ACC112 (cell line): ENCODE results near the gene AIFM1.

Experiments
- H2AFZ ChIP-seq: fragments of 200-600 bp; sonication (generic); one replicate; pipeline ENCODE4 v1.6.0; 2017; ENCODE audit warnings: antibody characterized with exemption, low read length; ENCODE audit not compliant: unreplicated experiment
- H3K27ac ChIP-seq: fragments of 200-600 bp; sonication (generic); 2 replicates; pipeline ENCODE4 v1.5.1; 2014; ENCODE audit warnings: low read depth, mild to moderate bottlenecking, antibody characterized with exemption, low read length, moderate library complexity
- H3K27me3 ChIP-seq: fragments of 200-600 bp; sonication (generic); 2 replicates; pipeline ENCODE4 v1.6.1; 2014; ENCODE audit warnings: mild to moderate bottlenecking, antibody characterized with exemption, low read length, moderate library complexity, mixed read lengths; ENCODE audit not compliant: insufficient read depth
- H3K36me3 ChIP-seq: fragments of 200-600 bp; sonication (generic); 2 replicates; pipeline ENCODE4 v1.6.1; 2016; ENCODE audit warnings: mild to moderate bottlenecking, antibody characterized with exemption, low read length, moderate library complexity, mixed read lengths; ENCODE audit not compliant: insufficient read depth
- H3K4me1 ChIP-seq: fragments of 200-600 bp; sonication (generic); one replicate; pipeline ENCODE4 v1.6.1; 2016; ENCODE audit warnings: low read length, mixed read lengths; ENCODE audit not compliant: insufficient read depth, unreplicated experiment, control insufficient read depth
- H3K4me3 ChIP-seq: fragments of 200-600 bp; sonication (generic); 2 replicates; pipeline ENCODE4 v1.5.1; 2014; ENCODE audit warnings: mild to moderate bottlenecking, low read depth, low read length
- H3K79me2 ChIP-seq: fragments of 200-600 bp; sonication (generic); one replicate; pipeline ENCODE4 v1.6.0; 2016; ENCODE audit warnings: low read length; ENCODE audit not compliant: control insufficient read depth, unreplicated experiment, insufficient read depth

The AIFM1 gene

DNA sequence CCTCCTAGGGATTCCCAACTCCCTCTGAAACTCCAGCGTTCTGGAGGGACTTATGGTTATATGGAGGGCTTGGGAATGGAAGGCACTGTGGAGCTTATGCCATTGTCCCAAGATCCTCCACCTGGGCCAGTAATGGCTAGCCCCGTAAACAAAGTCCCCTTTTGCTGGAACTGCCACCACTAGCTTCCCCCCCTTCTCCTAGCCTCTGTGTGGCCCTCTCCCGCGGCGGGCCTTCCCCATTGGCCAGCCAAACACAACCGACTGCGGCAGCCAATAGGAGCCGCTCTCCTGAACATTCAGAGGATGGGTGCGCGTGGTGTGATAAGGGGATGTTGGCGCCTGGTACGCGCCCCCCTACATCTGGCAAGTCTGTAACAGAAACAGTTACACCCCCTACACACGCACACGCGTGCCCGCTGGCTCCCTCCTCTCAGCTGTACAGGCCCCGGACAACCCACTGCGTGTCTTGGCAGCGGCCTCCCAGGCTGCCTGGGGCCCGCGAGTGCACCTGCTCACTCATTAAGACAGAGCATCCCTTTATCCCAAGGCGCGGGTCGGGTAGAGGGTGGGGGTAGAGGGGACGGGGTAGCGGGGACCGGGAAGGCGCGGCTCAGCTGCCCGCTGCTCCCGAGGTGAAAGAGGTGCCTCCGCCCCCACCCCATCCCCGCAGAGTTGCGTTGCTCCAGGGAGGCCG is 5.3 kb upstream of the AIFM1 start:
- H3K4me1 ChIP-seq = peaks cover 29% of the 10 kb centered on the region

DNA sequence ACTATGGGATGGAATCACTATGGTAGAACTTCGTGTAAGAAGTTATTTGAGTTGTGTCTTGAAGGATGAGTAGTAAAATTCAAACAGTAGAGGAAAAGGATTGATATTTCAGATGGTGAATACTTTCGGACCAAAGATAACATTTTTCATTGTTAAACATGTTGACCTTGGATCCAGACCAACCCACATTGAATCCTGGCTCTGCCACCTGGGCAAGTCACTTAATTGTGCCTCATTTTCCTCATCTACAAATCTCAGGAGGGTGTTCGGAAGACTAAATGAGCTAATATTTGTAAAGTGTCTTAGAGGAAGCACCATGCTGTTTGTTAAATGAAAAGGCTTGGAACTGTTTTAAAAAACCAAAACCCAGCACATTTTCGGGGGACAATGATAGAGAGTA is 1.4 kb upstream of the AIFM1 start:
- Histone ChIP-seq H3K27me3 (no peaks in the 10 kb centered on the region), H3K4me1 (peaks cover 12% of the 10 kb centered on the region), H3K4me3 (peak overlapping the region; percentile 92), H2AFZ (peak overlapping the region; percentile 86), H3K27ac (peak overlapping the region; percentile 82; the same call in 1 of the 2 replicates), H3K79me2 (peaks cover 17% of the 10 kb centered on the region), H3K36me3 (no peaks in the 10 kb centered on the region)

More for the DNA sequence above, 5.3 kb upstream of the AIFM1 start:
- Histone ChIP-seq H2AFZ (no peak overlapping the region), H3K27me3 (no peaks in the 10 kb centered on the region), H3K27ac (no peak overlapping the region), H3K36me3 (no peaks in the 10 kb centered on the region), H3K79me2 (peaks cover 2% of the 10 kb centered on the region), H3K4me3 (peak overlapping the region; percentile 71)

DNA sequence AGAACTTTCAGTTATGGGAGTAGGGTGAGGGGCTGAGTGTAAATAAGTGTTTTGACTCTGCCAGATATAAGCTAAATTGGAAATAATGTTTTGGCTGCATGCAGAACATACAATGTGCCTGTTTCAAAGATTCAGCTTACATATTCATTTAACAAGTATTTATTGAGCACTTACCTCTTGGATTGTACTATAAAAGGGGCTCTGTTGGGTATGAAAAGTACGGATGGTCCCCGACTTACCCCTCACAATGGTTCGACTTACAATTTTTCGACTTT is 799 bp upstream of the AIFM1 start:
- peaks cover 21% of the 10 kb centered on the region for H3K79me2 ChIP-seq
- H3K4me3 ChIP-seq = peak overlapping the region; percentile 92
- no peaks in the 10 kb centered on the region for H3K27me3 ChIP-seq
- H3K4me1 ChIP-seq = peaks cover 12% of the 10 kb centered on the region
- no peaks in the 10 kb centered on the region for H3K36me3 ChIP-seq
- peak overlapping the region; percentile 86 for H2AFZ ChIP-seq
- H3K27ac ChIP-seq = peak overlapping the region; percentile 82

DNA sequence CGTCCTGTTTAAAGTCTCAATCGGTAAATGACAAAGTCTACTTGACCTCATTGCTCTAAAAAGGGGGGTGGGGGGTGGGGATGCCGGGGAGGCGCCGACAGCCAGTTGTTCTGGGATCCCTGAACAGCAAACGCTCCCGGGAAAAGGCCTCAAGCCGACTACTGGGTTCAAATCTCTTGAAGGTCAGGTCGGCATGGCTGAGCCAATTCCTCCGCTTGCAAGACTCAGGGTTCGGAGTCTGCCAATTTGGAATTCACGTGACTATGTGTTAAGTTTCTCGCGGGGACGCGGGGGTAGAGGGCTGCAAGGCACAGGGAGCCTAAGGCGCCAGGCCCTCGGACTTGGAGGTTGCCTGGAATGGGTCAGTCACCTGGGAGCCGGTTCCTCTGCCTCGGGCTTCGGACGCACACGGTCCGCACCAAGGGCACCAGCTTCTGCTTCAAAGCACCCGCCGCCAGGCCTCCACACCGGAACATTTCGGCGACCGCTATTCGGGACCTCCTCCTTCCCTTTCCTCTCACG is 399 bp downstream of the AIFM1 start:
- Histone ChIP-seq H3K4me1 (peaks cover 12% of the 10 kb centered on the region), H2AFZ (no peak overlapping the region), H3K4me3 (peak overlapping the region; percentile 92), H3K27me3 (no peaks in the 10 kb centered on the region), H3K36me3 (no peaks in the 10 kb centered on the region), H3K79me2 (peaks cover 24% of the 10 kb centered on the region), H3K27ac (peak overlapping the region; percentile 82)

DNA sequence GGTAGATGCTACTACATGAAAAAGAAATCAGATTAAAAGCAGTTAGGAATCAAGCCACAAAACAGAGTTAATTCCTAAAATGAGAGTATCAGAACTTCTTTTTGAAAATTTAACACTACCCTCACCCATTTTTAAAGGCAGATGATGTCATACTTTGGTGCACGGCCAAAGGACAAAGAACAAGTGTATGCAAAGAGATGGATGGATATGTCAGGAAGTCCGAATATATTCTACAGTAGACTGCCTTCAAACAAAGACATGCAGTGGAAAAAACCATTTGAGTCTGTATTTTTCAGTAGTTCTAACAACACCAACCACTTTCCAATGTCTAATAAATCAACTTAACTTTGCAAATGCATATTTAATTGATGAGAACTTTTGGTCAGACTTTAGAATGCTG is 2.2 kb downstream of the AIFM1 start:
- Histone ChIP-seq H3K36me3 (no peaks in the 10 kb centered on the region), H3K79me2 (peaks cover 24% of the 10 kb centered on the region), H2AFZ (no peak overlapping the region), H3K27ac (no peak overlapping the region), H3K4me1 (peaks cover 12% of the 10 kb centered on the region), H3K27me3 (no peaks in the 10 kb centered on the region), H3K4me3 (no peak overlapping the region)

DNA sequence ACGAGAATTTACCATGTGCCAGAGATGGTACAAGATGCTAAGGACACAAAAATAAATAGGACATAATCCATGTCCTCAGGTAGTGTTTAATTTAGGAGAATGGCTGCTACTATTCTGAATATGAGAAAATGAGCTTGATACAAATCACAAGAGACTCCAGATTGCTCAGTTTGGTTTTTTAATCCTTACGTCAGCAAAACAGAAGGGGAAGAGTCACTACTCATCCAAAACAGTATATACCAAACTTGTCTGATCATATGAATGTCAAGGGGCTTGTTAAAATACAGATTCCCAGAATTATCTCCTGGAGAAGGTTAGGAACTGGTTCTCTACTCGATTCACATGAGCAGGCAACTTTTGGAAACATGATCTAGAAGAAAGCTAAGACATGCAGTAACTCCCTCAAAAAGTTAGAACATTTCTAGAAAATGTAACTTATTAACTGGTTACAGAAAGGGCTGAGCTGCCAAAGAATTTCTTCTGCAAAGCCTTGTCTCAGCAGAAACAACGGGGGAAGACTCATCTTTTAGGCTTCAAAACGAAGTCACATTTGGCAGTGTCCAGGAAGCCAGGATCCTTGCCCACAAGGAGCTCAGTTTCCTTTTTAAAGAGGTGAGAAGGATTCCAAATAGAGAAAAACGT is 3.4 kb downstream of the AIFM1 start:
- peaks cover 24% of the 10 kb centered on the region for H3K79me2 ChIP-seq

DNA sequence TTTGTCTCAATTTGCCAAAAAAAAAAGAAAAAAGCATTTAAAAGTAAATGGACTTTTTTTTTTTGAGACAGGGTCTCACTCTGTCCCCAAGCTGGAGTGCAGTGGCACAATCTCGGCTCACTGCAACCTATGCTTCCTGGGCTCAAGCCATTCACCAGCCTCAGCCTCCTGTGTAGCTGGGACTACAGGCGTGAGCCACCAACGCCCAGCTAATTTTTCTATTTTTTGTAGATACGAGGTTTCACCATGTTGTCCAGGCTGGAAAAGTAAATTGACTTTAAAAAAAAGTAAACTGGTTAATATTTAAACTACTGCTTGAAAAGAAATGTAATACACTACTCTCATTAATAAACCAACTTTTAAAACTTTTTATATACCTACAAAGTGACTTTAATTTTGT is 5.9 kb downstream of the AIFM1 start:
- no peaks in the 10 kb centered on the region for H3K27me3 ChIP-seq
- peaks cover 21% of the 10 kb centered on the region for H3K79me2 ChIP-seq
- no peak overlapping the region for H3K27ac ChIP-seq
- H3K4me3 ChIP-seq = no peak overlapping the region
- no peaks in the 10 kb centered on the region for H3K36me3 ChIP-seq
- H3K4me1 ChIP-seq = peaks cover 6% of the 10 kb centered on the region
- H2AFZ ChIP-seq = no peak overlapping the region

More for the DNA sequence above, 3.4 kb downstream of the AIFM1 start:
- no peak overlapping the region for H2AFZ ChIP-seq
- no peaks in the 10 kb centered on the region for H3K36me3 ChIP-seq
- H3K4me1 ChIP-seq = peaks cover 12% of the 10 kb centered on the region
- H3K27me3 ChIP-seq = no peaks in the 10 kb centered on the region
- H3K27ac ChIP-seq = no peak overlapping the region
- no peak overlapping the region for H3K4me3 ChIP-seq

DNA sequence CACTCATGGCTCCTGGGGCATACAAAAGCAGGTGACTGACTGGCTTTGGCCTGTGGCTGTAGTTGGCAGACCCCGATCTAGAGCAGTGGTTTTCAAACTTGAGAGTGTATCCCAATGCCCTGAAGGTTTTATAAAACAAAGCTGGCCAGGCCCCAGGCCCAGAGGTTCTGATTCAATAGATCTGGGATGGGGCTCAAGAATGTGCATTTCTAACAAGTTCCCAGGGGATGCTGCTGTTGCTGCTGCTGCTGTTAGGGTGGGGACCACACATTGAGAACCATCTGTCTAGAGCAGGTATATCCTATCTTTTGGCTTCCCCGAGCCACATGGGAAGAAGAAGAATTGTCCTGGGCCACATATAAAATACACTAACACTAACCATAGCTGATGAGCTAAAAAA is 7.3 kb downstream of the AIFM1 start:
- Histone ChIP-seq H3K79me2 (peaks cover 10% of the 10 kb centered on the region), H3K4me3 (no peak overlapping the region), H2AFZ (no peak overlapping the region), H3K36me3 (no peaks in the 10 kb centered on the region), H3K27me3 (no peaks in the 10 kb centered on the region), H3K4me1 (no peaks in the 10 kb centered on the region), H3K27ac (no peak overlapping the region)

DNA sequence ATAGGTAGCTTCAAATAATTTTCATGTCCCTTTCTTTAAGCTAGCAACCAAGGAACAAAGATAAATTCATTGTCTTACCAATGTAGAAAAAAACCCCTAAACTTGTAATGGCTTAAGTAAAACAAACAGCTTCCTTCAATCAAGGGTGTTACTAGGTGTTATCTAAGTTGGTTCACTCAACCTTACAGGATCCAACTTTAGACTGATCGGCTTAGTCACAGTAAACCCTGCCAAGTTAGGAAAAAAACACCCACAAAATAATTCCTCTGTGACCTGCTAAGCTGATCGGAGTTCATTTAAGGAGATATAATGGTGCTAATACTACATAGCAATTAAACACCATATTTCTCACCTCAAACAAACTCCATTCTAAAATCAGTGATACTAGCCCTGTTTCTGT is 10.1 kb downstream of the AIFM1 start:
- H3K4me1 ChIP-seq = no peaks in the 10 kb centered on the region
- H3K4me3 ChIP-seq = no peak overlapping the region
- no peak overlapping the region for H2AFZ ChIP-seq
- H3K27me3 ChIP-seq = no peaks in the 10 kb centered on the region
- H3K79me2 ChIP-seq = no peaks in the 10 kb centered on the region
- no peak overlapping the region for H3K27ac ChIP-seq
- no peaks in the 10 kb centered on the region for H3K36me3 ChIP-seq

DNA sequence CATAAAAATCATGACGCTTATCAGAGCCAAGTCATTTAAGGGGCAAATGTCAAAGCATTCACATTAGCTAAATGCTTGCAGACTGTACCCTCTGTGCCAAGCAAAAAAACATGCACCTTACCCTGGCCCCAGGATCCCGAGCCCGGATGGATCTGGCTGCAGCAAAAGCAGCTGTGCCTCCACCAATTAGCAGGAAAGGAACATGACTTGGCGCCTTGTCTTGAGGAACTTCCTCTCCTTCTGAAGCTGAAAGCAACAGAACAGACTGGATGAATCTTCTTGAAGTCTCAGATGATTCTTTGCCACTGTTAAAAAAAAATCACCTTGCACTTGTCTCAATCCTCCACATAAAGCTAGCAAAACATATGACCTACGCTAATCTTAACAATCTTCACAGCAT is 18.0 kb downstream of the AIFM1 start:
- Histone ChIP-seq H3K4me3 (no peak overlapping the region), H3K27ac (no peak overlapping the region)

DNA sequence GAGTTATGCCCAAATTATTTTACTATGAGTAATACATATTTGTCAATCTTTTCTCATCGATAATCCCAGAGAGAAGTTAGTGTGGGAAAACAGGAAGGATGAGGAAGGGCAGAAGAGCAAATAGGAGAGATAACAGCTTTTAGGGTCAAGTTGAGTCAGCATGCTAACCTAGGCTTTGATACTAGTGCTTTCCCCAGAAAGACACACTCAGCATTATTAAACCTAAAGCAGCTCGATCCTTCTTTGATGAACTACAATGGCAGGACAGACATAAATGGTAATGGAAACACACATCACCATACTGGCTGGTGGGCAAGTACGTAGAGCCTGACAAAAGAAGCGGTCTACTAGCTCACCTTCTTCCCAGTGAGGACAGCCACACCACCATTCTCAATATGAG is 20.5 kb downstream of the AIFM1 start:
- Histone ChIP-seq H3K36me3 (no peaks in the 10 kb centered on the region), H3K79me2 (no peaks in the 10 kb centered on the region), H3K4me3 (no peak overlapping the region), H3K27me3 (no peaks in the 10 kb centered on the region), H2AFZ (no peak overlapping the region), H3K27ac (no peak overlapping the region), H3K4me1 (peaks cover 4% of the 10 kb centered on the region)

More for the DNA sequence above, 18.0 kb downstream of the AIFM1 start:
- Histone ChIP-seq H3K4me1 (peaks cover 4% of the 10 kb centered on the region), H3K36me3 (no peaks in the 10 kb centered on the region), H2AFZ (no peak overlapping the region), H3K27me3 (no peaks in the 10 kb centered on the region), H3K79me2 (no peaks in the 10 kb centered on the region)
